ENCODE results near the gene PPCS. TPM values are rescaled to one million over a fixed set of nuclear protein-coding genes. Genes with fewer than 3 reads are reported as not detected.

Gene PPCS
- 24.5 TPM for polyA plus RNA-seq (2013, experiment 1 of 2)
- polyA plus RNA-seq (2013, experiment 2 of 2): 24.4 TPM

DNA sequence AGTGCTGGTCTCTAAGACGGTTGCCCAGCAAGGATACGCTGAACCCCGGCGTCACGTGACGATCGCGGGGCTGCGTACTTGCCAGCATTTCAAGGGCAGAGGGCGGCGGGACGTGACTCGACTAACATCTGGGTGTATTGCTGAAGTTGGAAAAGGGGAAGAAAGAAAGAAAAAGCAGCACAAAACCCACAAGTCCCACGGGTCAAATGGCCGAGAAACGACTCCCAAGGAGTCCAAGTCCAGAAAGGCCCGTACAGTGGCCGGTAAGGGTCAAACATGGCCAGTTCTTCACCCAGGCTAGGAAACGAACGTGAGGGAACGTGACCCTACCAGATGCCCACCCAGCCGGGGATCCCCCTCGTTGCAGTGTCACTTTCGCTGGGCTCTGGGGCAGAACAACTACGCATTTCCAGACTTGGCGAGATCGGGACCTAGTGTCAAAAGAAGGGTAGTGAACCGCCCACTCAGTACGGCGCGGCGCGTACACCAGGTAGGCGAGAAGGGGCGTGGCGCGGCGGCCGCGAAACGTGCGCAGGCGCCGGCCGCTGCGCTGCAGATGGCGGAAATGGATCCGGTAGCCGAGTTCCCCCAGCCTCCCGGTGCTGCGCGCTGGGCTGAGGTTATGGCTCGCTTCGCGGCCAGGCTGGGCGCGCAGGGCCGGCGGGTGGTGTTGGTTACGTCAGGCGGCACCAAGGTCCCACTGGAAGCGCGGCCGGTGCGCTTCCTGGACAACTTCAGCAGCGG, at the start of gene PPCS, which contains the start of gene ZMYND12:
Gene PPCS (plus strand): TSS at position 534 of the 744 bp plus-strand sequence. CDS start 23 bp downstream, at position 557.
Gene ZMYND12 (minus strand): TSS at position 13 of the 744 bp plus-strand sequence. CDS start 25 bp downstream, outside the sequence.
- Histone ChIP-seq H3K4ac (ENCODE audit: low read depth, low read length) (peak within 1 kb of the TSS; percentile 64), H3K4me1 (ENCODE audit: control insufficient read depth, low read depth, low read length) (peaks cover 3% of the 10 kb centered on the region), H3K9ac (ENCODE audit: low read length) (peak within 1 kb of the TSS; percentile 94), H3K4me3 (ENCODE audit: low read length) (peak within 1 kb of the TSS; percentile 83), H3K4me2 (ENCODE audit: low read length) (peak within 1 kb of the TSS; percentile 97), H2BK5ac (ENCODE audit: low read length) (peak within 1 kb of the TSS; percentile 80), H3K56ac (ENCODE audit: low read length) (peak within 1 kb of the TSS; percentile 99), H3K27ac (ENCODE audit: low read depth, low read length) (peak within 1 kb of the TSS; percentile 84), H2BK15ac (replicated peaks; ENCODE audit: low read depth) (no peak within 1 kb of the TSS), H2AK5ac (ENCODE audit: low read length) (no peak within 1 kb of the TSS), H3K79me1 (ENCODE audit: low read length) (peaks cover 2% of the 10 kb centered on the region), H3K27me3 (ENCODE audit: insufficient read depth, low read length, poor library complexity) (no peaks in the 10 kb centered on the region), H4K5ac (ENCODE audit: low read length) (peak within 1 kb of the TSS; percentile 65), H4K8ac (ENCODE audit: low read depth, low read length) (peak within 1 kb of the TSS; percentile 83), H3K23ac (ENCODE audit: low read length) (peak within 1 kb of the TSS; percentile 66), H3K79me2 (ENCODE audit: control insufficient read depth, insufficient read depth, low read length) (no peaks in the 10 kb centered on the region), H3K18ac (ENCODE audit: low read length) (peak within 1 kb of the TSS; percentile 82), H2BK120ac (ENCODE audit: low read depth, low read length) (no peak within 1 kb of the TSS), H3K36me3 (ENCODE audit: control insufficient read depth, insufficient read depth, low read length) (no peaks in the 10 kb centered on the region)
- peak; percentile 94 for DNase-seq
- WGBS (ENCODE audit: extremely low coverage, insufficient coverage, low lambda C conversion rate): no CpG with 5 or more reads among the region's 66 CpGs

DNA sequence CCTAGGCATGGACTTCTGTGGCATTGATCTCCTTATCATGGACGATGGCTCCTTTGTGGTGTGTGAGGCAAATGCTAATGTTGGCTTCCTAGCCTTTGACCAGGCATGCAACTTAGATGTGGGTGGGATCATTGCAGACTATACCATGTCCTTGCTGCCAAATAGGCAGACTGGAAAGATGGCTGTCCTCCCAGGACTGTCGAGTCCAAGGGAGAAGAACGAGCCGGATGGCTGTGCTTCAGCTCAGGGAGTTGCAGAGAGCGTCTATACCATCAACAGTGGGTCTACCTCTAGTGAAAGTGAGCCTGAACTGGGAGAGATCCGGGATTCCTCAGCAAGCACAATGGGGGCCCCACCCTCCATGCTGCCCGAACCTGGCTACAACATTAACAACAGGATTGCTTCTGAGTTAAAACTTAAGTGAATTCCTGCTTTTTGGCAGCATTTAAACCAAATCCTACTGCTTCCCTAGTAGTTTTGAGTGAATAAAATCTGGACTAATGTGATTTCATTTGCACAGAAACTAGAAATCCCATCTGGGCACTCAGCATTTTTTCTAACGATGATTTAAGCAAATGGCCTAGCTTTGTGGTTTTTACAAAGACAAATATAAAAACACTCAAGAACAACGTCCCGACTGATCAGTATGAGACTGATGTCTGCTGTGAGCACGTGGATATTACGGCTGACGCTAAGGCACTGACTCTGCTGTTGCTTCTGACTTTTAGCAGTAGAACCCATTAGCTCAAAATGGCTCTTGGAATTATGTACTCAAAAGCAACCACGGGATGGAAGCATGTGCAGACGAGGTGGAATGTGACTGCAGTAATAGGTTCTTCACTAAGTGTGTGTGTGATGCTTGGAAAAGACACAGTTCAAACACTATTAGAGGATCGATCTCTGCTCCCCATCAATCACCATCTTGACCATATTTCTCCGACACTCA, 41.5 kb upstream of the PPCS start:
- no peak overlapping the region for H2BK5ac ChIP-seq (ENCODE audit: low read length)
- no peak overlapping the region for H3K27ac ChIP-seq (ENCODE audit: low read depth, low read length)
- no CpG with 5 or more reads among the region's 17 CpGs for WGBS (ENCODE audit: extremely low coverage, insufficient coverage, low lambda C conversion rate)
- H3K23ac ChIP-seq (ENCODE audit: low read length): no peak overlapping the region
- H3K4me3 ChIP-seq (ENCODE audit: low read length): no peak overlapping the region
- H3K9ac ChIP-seq (ENCODE audit: low read length): no peak overlapping the region
- no peaks in the 10 kb centered on the region for H3K27me3 ChIP-seq (ENCODE audit: insufficient read depth, low read length, poor library complexity)
- H3K79me1 ChIP-seq (ENCODE audit: low read length): no peaks in the 10 kb centered on the region
- H3K56ac ChIP-seq (ENCODE audit: low read length): no peak overlapping the region
- H3K79me2 ChIP-seq (ENCODE audit: control insufficient read depth, insufficient read depth, low read length): no peaks in the 10 kb centered on the region
- H3K4me2 ChIP-seq (ENCODE audit: low read length): no peak overlapping the region
- H3K4ac ChIP-seq (ENCODE audit: low read depth, low read length): no peak overlapping the region
- no peaks in the 10 kb centered on the region for H3K36me3 ChIP-seq (ENCODE audit: control insufficient read depth, insufficient read depth, low read length)
- H3K18ac ChIP-seq (ENCODE audit: low read length): no peak overlapping the region
- H2BK120ac ChIP-seq (ENCODE audit: low read depth, low read length): no peak overlapping the region
- no peak overlapping the region for H4K5ac ChIP-seq (ENCODE audit: low read length)
- no peak overlapping the region for H2BK15ac ChIP-seq (replicated peaks; ENCODE audit: low read depth)
- DNase-seq: no peak
- H3K4me1 ChIP-seq (ENCODE audit: control insufficient read depth, low read depth, low read length): no peaks in the 10 kb centered on the region
- no peak overlapping the region for H2AK5ac ChIP-seq (ENCODE audit: low read length)
- no peak overlapping the region for H4K8ac ChIP-seq (ENCODE audit: low read depth, low read length)

DNA sequence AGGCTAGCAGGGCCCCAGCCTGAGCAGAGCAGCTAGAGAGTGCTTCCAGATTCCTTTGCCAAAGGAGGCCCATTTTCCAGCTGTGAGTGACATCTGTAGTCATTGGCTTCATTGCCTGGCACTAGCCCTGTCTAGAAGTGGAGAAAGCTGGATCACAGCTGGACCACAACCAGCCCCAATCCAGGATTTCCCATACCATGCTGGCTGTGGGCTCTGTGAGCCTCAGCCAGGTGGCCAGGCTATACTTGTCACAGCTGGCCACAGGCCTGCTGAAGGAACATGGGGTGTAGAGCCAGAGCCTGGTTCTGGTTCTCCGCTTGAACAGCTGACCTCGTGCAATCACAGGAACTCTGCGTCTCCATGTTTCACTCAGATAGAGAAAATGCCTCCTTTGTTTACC, 39.2 kb upstream of the PPCS start:
- Histone ChIP-seq H3K9ac (ENCODE audit: low read length) (no peak overlapping the region), H2BK5ac (ENCODE audit: low read length) (no peak overlapping the region), H3K23ac (ENCODE audit: low read length) (no peak overlapping the region), H3K4me3 (ENCODE audit: low read length) (no peak overlapping the region), H3K79me2 (ENCODE audit: control insufficient read depth, insufficient read depth, low read length) (no peaks in the 10 kb centered on the region), H3K27me3 (ENCODE audit: insufficient read depth, low read length, poor library complexity) (no peaks in the 10 kb centered on the region), H3K27ac (ENCODE audit: low read depth, low read length) (no peak overlapping the region), H2AK5ac (ENCODE audit: low read length) (no peak overlapping the region), H4K8ac (ENCODE audit: low read depth, low read length) (no peak overlapping the region), H2BK15ac (replicated peaks; ENCODE audit: low read depth) (no peak overlapping the region), H3K56ac (ENCODE audit: low read length) (no peak overlapping the region), H3K36me3 (ENCODE audit: control insufficient read depth, insufficient read depth, low read length) (no peaks in the 10 kb centered on the region), H3K4me1 (ENCODE audit: control insufficient read depth, low read depth, low read length) (no peaks in the 10 kb centered on the region), H3K4me2 (ENCODE audit: low read length) (no peak overlapping the region), H3K4ac (ENCODE audit: low read depth, low read length) (no peak overlapping the region), H3K18ac (ENCODE audit: low read length) (no peak overlapping the region), H4K5ac (ENCODE audit: low read length) (no peak overlapping the region), H3K79me1 (ENCODE audit: low read length) (no peaks in the 10 kb centered on the region), H2BK120ac (ENCODE audit: low read depth, low read length) (no peak overlapping the region)
- whole genome bisulfite sequencing (ENCODE audit: extremely low coverage, insufficient coverage, low lambda C conversion rate): no CpG with 5 or more reads among the region's 3 CpGs
- no peak for DNase-seq

DNA sequence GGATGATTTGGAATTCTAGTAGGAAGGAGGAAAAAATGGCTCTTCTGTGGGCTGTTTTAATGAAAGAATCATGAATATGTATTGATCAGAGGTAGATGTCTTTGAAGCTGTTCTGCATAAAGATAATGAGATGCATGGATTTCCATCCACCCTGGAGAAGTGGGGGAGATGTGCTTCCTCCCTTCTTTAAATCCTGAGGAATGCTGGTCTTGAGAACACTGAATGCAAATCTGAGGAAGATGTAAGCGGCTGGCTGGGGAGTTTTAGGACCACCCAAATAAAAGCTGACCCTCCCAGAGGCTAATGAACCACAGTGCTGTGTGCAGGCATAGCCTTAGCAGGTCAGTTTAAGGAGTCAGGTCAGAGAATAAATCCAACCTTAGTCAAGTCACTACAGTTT, 37.8 kb upstream of the PPCS start:
- Histone ChIP-seq H3K79me2 (ENCODE audit: control insufficient read depth, insufficient read depth, low read length) (no peaks in the 10 kb centered on the region), H2BK5ac (ENCODE audit: low read length) (no peak overlapping the region), H3K23ac (ENCODE audit: low read length) (no peak overlapping the region), H4K8ac (ENCODE audit: low read depth, low read length) (no peak overlapping the region), H3K18ac (ENCODE audit: low read length) (no peak overlapping the region), H3K4me3 (ENCODE audit: low read length) (no peak overlapping the region), H3K4me1 (ENCODE audit: control insufficient read depth, low read depth, low read length) (no peaks in the 10 kb centered on the region), H3K4me2 (ENCODE audit: low read length) (no peak overlapping the region), H2BK15ac (replicated peaks; ENCODE audit: low read depth) (no peak overlapping the region), H3K56ac (ENCODE audit: low read length) (no peak overlapping the region), H3K27ac (ENCODE audit: low read depth, low read length) (no peak overlapping the region), H3K4ac (ENCODE audit: low read depth, low read length) (no peak overlapping the region), H3K9ac (ENCODE audit: low read length) (no peak overlapping the region), H2BK120ac (ENCODE audit: low read depth, low read length) (no peak overlapping the region), H4K5ac (ENCODE audit: low read length) (no peak overlapping the region), H2AK5ac (ENCODE audit: low read length) (no peak overlapping the region), H3K36me3 (ENCODE audit: control insufficient read depth, insufficient read depth, low read length) (no peaks in the 10 kb centered on the region), H3K27me3 (ENCODE audit: insufficient read depth, low read length, poor library complexity) (no peaks in the 10 kb centered on the region), H3K79me1 (ENCODE audit: low read length) (no peaks in the 10 kb centered on the region)
- no CpG with 5 or more reads among the region's 1 CpG for WGBS (ENCODE audit: extremely low coverage, insufficient coverage, low lambda C conversion rate)
- peak; percentile 26 for DNase-seq

DNA sequence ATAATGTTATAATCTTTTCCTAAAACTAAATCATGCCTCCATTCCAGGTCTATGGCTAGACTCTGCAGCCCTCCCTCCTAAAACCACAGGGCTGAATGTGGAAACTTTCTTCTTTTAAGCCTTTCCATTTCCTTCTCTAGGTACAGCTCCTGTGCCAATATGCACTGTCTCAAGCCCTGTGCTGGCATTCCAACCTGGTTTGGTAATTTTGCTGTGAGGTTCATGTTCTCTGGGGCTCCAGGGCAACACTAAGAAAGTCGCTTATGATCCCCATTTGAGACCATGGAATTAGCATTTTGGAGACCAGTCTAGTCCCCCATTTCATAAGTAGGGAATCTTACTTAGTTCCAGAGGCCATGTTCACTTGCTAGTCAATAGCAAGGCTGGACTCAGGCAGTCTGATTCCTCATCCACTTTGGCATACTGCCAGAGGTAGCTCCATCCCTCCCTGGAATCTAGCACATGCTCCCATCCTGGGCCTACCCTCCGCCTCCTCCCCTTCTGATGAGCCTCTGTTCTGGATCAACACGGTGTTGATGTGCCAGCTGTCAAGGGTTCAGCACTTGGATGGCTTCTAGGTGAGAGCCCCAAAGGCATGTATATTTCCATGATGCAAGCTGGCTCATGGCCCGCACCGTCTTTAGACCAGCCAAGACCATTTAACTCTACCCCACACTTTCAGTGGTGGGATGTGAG, 37.1 kb upstream of the PPCS start:
- no peak overlapping the region for H3K4me3 ChIP-seq (ENCODE audit: low read length)
- no peak overlapping the region for H4K5ac ChIP-seq (ENCODE audit: low read length)
- no peak overlapping the region for H2BK120ac ChIP-seq (ENCODE audit: low read depth, low read length)
- H3K27me3 ChIP-seq (ENCODE audit: insufficient read depth, low read length, poor library complexity): no peaks in the 10 kb centered on the region
- H3K79me2 ChIP-seq (ENCODE audit: control insufficient read depth, insufficient read depth, low read length): no peaks in the 10 kb centered on the region
- no peak overlapping the region for H3K56ac ChIP-seq (ENCODE audit: low read length)
- DNase-seq: no peak
- H3K36me3 ChIP-seq (ENCODE audit: control insufficient read depth, insufficient read depth, low read length): no peaks in the 10 kb centered on the region
- no peak overlapping the region for H3K4me2 ChIP-seq (ENCODE audit: low read length)
- H3K27ac ChIP-seq (ENCODE audit: low read depth, low read length): no peak overlapping the region
- H3K23ac ChIP-seq (ENCODE audit: low read length): no peak overlapping the region
- H2AK5ac ChIP-seq (ENCODE audit: low read length): no peak overlapping the region
- H4K8ac ChIP-seq (ENCODE audit: low read depth, low read length): no peak overlapping the region
- no peaks in the 10 kb centered on the region for H3K4me1 ChIP-seq (ENCODE audit: control insufficient read depth, low read depth, low read length)
- no peak overlapping the region for H2BK15ac ChIP-seq (replicated peaks; ENCODE audit: low read depth)
- no CpG with 5 or more reads among the region's 5 CpGs for WGBS (ENCODE audit: extremely low coverage, insufficient coverage, low lambda C conversion rate)
- no peak overlapping the region for H2BK5ac ChIP-seq (ENCODE audit: low read length)
- H3K9ac ChIP-seq (ENCODE audit: low read length): no peak overlapping the region
- H3K18ac ChIP-seq (ENCODE audit: low read length): no peak overlapping the region
- no peak overlapping the region for H3K4ac ChIP-seq (ENCODE audit: low read depth, low read length)
- no peaks in the 10 kb centered on the region for H3K79me1 ChIP-seq (ENCODE audit: low read length)

Data from mesendoderm (in vitro differentiated cells).